HEK293 (cell line): ENCODE measurements around the gene RNF144A.
"Not testable (repeated sequence)": the region's sequence is repeated elsewhere in the genome, so short reads cannot be mapped to it uniquely, and the experiment has no call there.

ENCODE experiments used
- CTCF ChIA-PET: fragments of 350-600 bp; formaldehyde crosslinking; extraction: SDS; loops from one replicate; lab custom pipeline; 2021; ENCODE audit warnings: antibody characterized with exemption; lab: Yijun Ruan, JAX
- POLR2A ChIA-PET: fragments of 300-600 bp; formaldehyde crosslinking; extraction: SDS; loops from one replicate; lab custom pipeline; 2020; ENCODE audit warnings: antibody characterized with exemption, inconsistent platforms; lab: Yijun Ruan, JAX
- H3K27ac ChIP-seq: fragments of 200-500 bp; sonication (Bioruptor generic); 2 replicates; pipeline ENCODE4 v1.5.1; 2014; ENCODE audit warnings: low read depth, low read length, control low read depth, inconsistent platforms; ENCODE audit errors: extremely low read depth
- H3K36me3 ChIP-seq, 2 experiments: fragments of 200-500 bp in 1 of 2; sonication (Bioruptor generic) in 1 of 2; 1 replicate in 1 of 2; 2 replicates in 1 of 2; pipeline ENCODE4 v1.5.1; 2014 to 2017; ENCODE audit warnings: inconsistent platforms in 2 of 2, low read length in 2 of 2; ENCODE audit not compliant: control insufficient read depth in 2 of 2, insufficient read depth in 1 of 2
- H3K4me1 ChIP-seq: fragments of 200-500 bp; sonication (Bioruptor generic); 2 replicates; pipeline ENCODE4 v1.5.1; 2014; ENCODE audit warnings: mild to moderate bottlenecking, low read length, inconsistent platforms; ENCODE audit not compliant: control insufficient read depth, insufficient read depth
- H3K4me3 ChIP-seq: 2 replicates; pipeline ENCODE4 v1.5.1; 2011; ENCODE audit warnings: low read depth, mild to moderate bottlenecking, control low read depth, low read length, moderate library complexity
- H3K9me3 ChIP-seq: fragments of 200-500 bp; sonication (Bioruptor generic); 2 replicates; pipeline ENCODE4 v1.5.1; 2014; ENCODE audit warnings: low read depth, low read length, inconsistent platforms; ENCODE audit not compliant: control insufficient read depth, insufficient read depth
- BCL11B ChIP-seq: fragments of 450-650 bp; formaldehyde crosslinking; IDR thresholded peaks from 2 replicates; pipeline ENCODE4 v1.5.1; 2016; ENCODE audit warnings: low read depth, missing biosample characterization, missing genetic modification characterization
- EGR2 ChIP-seq: fragments of 450-650 bp; formaldehyde crosslinking; IDR thresholded peaks from 2 replicates; pipeline ENCODE4 v1.5.1; 2016; ENCODE audit warnings: low read depth, missing biosample characterization, missing genetic modification characterization
- HIC1 ChIP-seq: fragments of 450-650 bp; formaldehyde crosslinking; IDR thresholded peaks from 2 replicates; pipeline ENCODE4 v1.5.1; 2016; ENCODE audit warnings: missing biosample characterization, missing genetic modification characterization
- REST ChIP-seq: fragments of 450-650 bp; formaldehyde crosslinking; IDR thresholded peaks from 2 replicates; pipeline ENCODE4 v1.5.1; 2016; ENCODE audit warnings: missing biosample characterization, missing genetic modification characterization
- ZBTB1 ChIP-seq: fragments of 450-650 bp; formaldehyde crosslinking; IDR thresholded peaks from 2 replicates; pipeline ENCODE4 v1.5.1; 2016; ENCODE audit warnings: missing biosample characterization, missing genetic modification characterization
- ZNF169 ChIP-seq: fragments of 450-650 bp; formaldehyde crosslinking; IDR thresholded peaks from 2 replicates; pipeline ENCODE4 v1.5.1; 2016; ENCODE audit warnings: missing biosample characterization, missing genetic modification characterization
- ZNF324 ChIP-seq: fragments of 450-650 bp; formaldehyde crosslinking; IDR thresholded peaks from 2 replicates; pipeline ENCODE4 v1.5.1; 2016; ENCODE audit warnings: missing biosample characterization, missing genetic modification characterization
- ZNF391 ChIP-seq: fragments of 450-650 bp; formaldehyde crosslinking; IDR thresholded peaks from 2 replicates; pipeline ENCODE4 v1.5.1; 2016; ENCODE audit warnings: low read depth, missing biosample characterization, missing genetic modification characterization, borderline replicate concordance
- ZNF416 ChIP-seq: fragments of 450-650 bp; formaldehyde crosslinking; IDR thresholded peaks from 2 replicates; pipeline ENCODE4 v1.5.1; 2016; ENCODE audit warnings: missing biosample characterization, missing genetic modification characterization
- ZNF596 ChIP-seq: fragments of 450-650 bp; IDR thresholded peaks from 2 replicates; pipeline ENCODE4 v1.5.0; 2018; ENCODE audit warnings: missing biosample characterization, mild to moderate bottlenecking, missing genetic modification characterization, moderate library complexity
- ZNF600 ChIP-seq: fragments of 450-650 bp; formaldehyde crosslinking; IDR thresholded peaks from 2 replicates; pipeline ENCODE4 v1.5.1; 2016; ENCODE audit warnings: missing biosample characterization, missing genetic modification characterization
- ZNF768 ChIP-seq: fragments of 450-650 bp; formaldehyde crosslinking; IDR thresholded peaks from 2 replicates; pipeline ENCODE4 v1.5.1; 2018; ENCODE audit warnings: missing biosample characterization, mild to moderate bottlenecking, missing genetic modification characterization
- TF ChIP-seq, protein P1 (sequence below): fragments of 450-650 bp; formaldehyde crosslinking; IDR thresholded peaks from 2 replicates; pipeline ENCODE4 v1.5.1; 2016; ENCODE audit warnings: missing biosample characterization, missing genetic modification characterization
- TF ChIP-seq, protein P2 (sequence below): fragments of 450-650 bp; formaldehyde crosslinking; IDR thresholded peaks from 2 replicates; pipeline ENCODE4 v1.5.1; 2016; ENCODE audit warnings: missing biosample characterization, missing genetic modification characterization, low read depth

Gene RNF144A

DNA sequence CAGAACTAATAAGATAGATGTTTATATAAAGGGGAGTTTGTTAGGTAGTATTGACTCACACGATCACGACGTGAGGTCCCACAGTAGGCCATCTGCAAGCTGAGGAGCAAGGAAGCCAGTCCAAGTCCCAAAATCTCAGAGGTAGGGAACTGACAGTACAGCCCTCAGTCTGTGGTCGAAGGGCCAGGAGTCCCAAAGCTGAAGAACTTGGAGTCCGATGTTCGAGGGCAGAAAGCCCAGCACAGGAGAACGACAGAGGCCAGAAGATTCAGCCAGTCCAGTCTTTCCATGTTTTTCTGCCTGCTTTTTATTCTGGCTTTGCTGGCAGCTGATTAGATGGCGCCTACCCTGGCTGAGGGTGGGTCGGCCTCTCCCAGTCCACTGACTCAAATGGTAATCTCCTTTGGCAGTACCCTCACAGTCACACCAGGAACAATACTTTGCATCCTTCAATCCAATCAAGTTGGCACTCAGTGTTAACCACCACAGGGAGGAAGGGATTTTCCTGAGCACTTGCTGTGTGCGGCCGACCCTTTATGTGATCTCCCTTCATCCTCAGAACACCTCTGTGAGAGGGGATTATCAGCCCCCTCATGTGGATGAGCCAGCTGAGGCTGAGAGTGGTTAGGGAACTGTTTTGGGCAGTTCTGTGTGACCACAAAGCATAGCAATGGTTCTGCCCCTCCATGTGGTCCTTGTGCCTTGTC, 78.3 kb downstream of the RNF144A start:
- no peak overlapping the region for H3K27ac ChIP-seq
- TF ChIP-seq REST (tag by site-specific recombination) (no peak), ZNF416 (tag by site-specific recombination) (no peak), ZNF768 (tag by site-specific recombination) (no peak), ZBTB1 (tag by site-specific recombination) (no peak), ZNF324 (tag by site-specific recombination) (no peak), ZNF600 (tag by site-specific recombination) (no peak), ZNF169 (tag by site-specific recombination) (no peak), BCL11B (tag by site-specific recombination) (no peak)
- TF ChIP-seq, protein P1, sequence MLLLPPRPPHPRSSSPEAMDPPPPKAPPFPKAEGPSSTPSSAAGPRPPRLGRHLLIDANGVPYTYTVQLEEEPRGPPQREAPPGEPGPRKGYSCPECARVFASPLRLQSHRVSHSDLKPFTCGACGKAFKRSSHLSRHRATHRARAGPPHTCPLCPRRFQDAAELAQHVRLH (tag by site-specific recombination) = no peak
- no peaks in the 10 kb centered on the region for H3K4me1 ChIP-seq
- CTCF ChIA-PET = interaction anchor here (0.9 kb wide), 1 partner anchor 48 kb away, joined by 3 read pairs; no protein-coding TSS in a partner anchor
- no peaks in the 10 kb centered on the region for H3K9me3 ChIP-seq
- POLR2A ChIA-PET = no interaction called here
- no peak overlapping the region for H3K4me3 ChIP-seq
- H3K36me3 ChIP-seq = peaks cover 0 to 2% of the 10 kb centered on the region in 2 experiments; a peak in 1 of 3 replicates

- no peak overlapping the region for H3K27ac ChIP-seq
- no peaks in the 10 kb centered on the region for H3K4me1 ChIP-seq
- ChIA-PET CTCF (interaction anchor here (0.6 kb wide), 1 partner anchor 142 kb away, joined by 4 read pairs; no protein-coding TSS in a partner anchor), POLR2A (no interaction called here)
- TF ChIP-seq ZNF596 (tag by site-specific recombination) = no peak
- no peaks in the 10 kb centered on the region for H3K36me3 ChIP-seq
- no peaks in the 10 kb centered on the region for H3K9me3 ChIP-seq
- H3K4me3 ChIP-seq = no peak overlapping the region
Observed at GRCh38 chr2:6999211-6999877, 82.1 kb downstream of the RNF144A start.

GRCh38 chr2:7001395-7001794, 84.2 kb downstream of the RNF144A start:
- H3K27ac ChIP-seq, H3K4me1 ChIP-seq, H3K4me3 ChIP-seq, H3K36me3 ChIP-seq, H3K9me3 ChIP-seq, CTCF ChIA-PET, POLR2A ChIA-PET: not testable (repeated sequence)

DNA sequence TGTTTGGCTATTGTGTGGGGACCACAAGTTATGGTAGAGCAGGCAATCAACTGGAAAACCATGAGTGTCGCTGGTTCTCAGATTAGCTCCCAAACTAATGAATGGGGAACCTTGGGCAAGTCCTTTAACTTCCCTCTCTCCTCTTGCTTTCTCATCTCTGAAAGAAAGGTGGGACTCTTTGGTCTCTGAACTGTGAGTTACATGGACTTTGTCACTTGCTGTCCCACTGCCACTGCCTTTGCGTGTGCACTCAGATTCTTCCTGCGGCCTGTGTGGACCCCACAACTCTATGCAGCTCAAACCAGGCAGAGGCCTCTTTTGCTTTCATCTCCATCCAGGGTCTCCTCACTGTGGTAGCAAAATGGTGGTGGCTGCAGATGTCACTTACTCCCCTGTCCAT, 86.7 kb downstream of the RNF144A start:
- ChIA-PET POLR2A (no interaction called here), CTCF (no interaction called here)
- no peaks in the 10 kb centered on the region for H3K4me1 ChIP-seq
- no peak overlapping the region for H3K27ac ChIP-seq
- H3K4me3 ChIP-seq = no peak overlapping the region
- H3K36me3 ChIP-seq = no peaks in the 10 kb centered on the region
- no peaks in the 10 kb centered on the region for H3K9me3 ChIP-seq
- TF ChIP-seq, protein P2, sequence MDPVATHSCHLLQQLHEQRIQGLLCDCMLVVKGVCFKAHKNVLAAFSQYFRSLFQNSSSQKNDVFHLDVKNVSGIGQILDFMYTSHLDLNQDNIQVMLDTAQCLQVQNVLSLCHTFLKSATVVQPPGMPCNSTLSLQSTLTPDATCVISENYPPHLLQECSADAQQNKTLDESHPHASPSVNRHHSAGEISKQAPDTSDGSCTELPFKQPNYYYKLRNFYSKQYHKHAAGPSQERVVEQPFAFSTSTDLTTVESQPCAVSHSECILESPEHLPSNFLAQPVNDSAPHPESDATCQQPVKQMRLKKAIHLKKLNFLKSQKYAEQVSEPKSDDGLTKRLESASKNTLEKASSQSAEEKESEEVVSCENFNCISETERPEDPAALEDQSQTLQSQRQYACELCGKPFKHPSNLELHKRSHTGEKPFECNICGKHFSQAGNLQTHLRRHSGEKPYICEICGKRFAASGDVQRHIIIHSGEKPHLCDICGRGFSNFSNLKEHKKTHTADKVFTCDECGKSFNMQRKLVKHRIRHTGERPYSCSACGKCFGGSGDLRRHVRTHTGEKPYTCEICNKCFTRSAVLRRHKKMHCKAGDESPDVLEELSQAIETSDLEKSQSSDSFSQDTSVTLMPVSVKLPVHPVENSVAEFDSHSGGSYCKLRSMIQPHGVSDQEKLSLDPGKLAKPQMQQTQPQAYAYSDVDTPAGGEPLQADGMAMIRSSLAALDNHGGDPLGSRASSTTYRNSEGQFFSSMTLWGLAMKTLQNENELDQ = no peak
- no peak for TF ChIP-seq HIC1 (tag by site-specific recombination)
- no peak for TF ChIP-seq EGR2 (tag by site-specific recombination)
- TF ChIP-seq ZNF391 (tag by site-specific recombination) = no peak
